SW 1271 (cell line): ENCODE results near the gene ZNF592.

Experiments used
- DNase-seq, 2 experiments: peaks; one replicate each; lab custom pipeline; 2025; lab: John Stamatoyannopoulos, UW

Gene ZNF592

DNA sequence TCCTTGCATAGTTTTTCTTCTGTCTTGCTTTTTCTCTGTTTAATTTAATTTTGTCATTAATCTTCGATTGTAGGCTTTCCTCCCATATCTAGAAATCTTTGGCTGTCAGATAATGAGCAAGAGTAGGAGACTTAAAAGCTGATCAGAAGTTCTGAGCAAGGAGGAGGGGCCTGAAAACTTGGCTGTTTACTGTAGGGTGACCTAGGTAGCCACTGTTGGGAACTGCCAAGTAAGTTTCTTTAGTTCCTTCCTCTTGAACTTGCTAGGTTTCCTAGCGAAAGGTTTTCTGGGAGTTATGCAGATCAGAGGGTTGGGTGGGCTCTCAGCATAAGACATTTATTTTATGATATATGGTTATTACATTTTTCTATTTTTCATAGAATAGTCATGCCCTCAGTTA lies 83.2 kb downstream of the ZNF592 start:
- no peak for DNase-seq

DNA sequence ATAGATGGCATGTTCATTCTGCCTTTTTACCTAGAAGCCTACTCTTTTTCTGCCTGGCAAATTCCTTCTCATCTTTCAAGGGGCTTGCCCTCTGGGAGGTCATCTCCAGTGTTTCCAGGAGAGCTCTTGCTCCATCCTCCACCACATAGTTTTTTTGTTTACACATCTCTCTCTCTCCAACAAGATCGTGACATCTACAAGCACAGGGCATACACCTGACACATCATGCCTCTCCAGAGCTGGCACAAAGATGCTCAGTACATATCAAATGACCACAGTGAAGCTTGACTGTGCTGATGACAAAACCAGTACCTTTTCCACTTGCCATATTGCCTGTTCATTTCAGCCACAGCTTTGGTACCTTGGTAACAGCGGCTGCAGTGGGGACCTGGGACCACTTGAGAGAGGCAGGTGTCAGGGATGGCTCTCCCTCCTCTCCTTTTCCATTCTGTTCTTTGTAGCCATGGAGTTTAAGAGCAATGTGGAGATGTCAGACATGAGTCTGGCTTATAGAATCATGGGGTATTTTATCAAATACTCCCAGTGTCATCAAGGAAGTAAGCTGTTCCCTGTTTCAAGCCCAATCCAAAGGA lies 84.2 kb downstream of the ZNF592 start:
- DNase-seq: no peak

DNA sequence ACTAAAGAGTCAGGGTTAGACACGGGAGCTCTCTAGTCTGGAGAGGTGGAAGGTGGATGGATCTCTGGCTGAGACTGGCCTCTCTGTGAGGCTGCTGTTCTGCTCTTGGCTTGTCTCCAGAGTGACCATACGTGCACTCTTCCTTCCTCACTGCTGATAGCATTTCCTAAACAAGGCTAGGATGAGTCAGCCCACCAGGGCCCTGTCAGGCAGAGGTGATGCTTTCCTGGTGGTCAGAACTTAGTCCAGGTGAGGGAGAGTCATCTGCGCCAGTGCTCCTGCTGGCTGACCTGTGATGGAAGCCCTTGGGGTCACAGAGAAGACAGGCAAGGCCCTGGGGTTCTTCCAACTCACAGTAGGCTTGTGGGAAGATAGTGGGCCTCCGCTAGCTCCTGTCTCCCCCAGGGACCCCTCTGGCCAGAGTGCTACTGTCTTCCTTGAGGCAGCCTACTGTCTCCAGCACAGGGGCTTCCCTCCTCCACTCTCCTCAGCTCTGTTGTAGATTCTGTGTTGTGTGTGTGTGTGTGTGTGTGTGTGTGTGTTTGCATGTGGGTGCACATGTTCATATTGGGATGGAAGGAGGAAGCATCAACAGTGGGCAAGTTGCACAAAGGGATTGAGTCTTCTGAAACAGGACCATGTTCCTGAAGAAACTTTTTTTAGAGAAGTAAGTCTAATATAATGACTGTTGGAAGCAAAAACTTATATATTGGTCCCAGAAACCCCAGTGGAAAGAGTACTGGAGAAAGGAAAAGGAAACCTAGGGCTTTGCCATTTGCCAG lies 85.2 kb downstream of the ZNF592 start:
- no peak for DNase-seq

DNA sequence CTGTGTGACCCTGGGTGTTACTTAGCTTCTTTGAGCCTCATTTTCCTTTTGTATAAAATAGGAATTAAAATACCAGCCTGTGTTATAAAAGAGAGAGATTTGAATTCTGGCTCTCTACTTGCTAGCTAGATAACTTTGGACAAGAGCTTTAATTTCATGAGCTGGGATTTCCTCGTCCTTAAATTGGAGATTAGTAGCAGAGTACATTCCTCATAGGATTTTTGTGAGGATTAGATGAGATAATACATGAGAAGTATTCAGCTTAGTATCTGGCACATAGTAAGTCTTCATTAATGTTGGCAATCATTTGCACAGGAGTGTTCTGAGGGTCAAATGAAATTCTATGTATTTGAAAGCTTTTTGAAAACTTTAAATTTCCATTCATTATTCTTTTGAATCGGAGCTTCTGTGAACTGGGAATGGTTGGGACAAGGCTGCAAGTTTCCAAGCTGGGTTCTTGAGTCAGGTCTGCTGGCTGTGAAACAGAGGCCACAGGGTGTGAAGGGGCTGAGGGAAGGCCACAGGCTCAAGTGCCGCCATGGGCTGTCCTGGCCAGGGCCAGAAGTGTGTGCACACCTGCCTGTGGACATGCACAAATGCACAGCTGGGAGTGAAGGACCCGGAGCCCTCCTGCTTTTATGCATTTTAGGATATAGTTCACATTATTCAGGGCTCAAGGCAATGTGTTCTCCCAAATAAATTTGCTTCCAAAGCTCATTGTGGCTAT lies 86.0 kb downstream of the ZNF592 start:
- DNase-seq: no peak

DNA sequence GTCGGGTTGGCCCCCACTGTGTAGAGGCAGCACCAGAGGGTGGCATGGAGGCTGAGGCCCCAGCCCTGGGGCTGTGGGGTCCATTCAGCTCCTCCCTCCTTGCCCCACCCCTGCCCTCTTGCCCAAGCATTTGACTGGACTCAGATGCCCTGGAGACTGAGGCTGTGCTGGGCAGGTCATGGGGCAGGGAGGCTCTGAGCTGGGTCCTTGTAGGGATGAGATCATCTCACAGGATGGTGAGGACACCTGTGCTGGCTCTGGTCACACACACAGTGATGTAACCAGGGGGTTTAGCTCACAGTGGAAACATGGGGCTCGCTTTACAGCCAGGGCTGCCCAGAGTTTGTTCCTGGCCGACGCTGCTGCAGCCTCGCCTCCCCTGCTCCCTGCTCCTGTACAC lies 86.6 kb downstream of the ZNF592 start:
- DNase-seq: no peak

DNA sequence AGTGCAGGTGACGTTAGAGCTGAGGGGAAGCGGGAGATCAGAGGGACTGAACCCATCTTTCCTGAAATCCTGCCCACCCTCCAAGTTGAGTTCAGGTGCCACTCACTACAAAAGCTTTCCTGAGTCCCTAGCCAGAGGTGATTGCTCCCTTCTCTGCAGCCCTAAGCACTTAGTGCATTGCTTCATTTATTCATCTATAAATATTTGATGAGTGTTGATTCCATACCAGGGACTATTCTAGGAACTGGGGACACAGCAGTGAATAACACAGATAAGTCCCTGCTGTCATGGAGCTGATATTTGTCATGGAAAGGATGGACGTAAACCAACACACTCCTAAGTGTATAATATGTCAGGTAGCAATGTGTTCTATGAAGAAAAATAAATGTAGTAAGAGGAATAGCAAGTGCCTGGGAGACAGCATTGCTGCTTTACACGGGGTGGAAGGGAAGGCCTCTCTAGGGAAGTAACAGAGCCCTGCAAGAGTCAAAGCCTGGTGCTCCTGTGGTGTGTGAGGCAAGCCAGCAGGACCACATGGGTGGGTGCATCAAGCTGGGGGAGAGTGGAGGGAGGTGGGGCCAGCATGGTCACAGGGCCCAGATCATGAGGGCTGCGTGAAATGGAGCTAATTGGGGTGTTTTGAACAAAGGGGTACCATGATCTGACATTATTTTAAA lies 87.4 kb downstream of the ZNF592 start:
- no peak for DNase-seq

DNA sequence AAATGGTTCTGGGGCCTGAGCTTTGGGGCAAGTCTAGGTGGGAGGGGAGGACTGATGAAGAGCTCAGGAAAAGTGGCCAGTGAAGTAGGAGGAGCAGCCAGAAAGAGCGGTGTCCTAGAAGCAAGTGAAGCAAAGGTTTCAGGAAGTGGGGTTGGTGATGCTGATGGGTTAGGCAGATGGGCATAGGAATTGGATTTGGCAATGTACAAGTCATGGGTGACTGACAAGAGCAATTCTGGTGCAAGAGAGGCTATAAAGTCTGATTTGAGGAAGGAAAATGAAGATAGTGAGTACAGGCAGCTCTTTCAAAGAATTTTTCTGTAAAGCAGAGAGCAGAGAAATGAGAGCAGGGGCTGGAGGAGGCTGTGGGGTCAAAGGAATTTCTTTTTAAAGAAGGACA lies 88.5 kb downstream of the ZNF592 start:
- no peak for DNase-seq

DNA sequence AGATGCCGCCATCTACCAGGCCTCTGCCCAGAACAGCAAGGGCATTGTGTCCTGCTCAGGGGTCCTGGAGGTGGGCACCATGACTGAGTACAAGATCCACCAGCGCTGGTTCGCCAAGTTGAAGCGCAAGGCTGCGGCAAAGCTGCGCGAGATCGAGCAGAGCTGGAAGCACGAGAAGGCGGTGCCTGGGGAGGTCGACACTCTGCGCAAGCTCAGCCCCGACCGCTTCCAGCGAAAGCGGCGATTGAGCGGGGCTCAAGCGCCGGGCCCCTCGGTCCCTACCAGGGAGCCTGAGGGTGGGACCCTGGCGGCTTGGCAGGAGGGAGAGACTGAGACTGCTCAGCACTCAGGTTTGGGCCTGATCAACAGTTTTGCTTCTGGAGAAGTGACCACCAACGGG lies 91.3 kb downstream of the ZNF592 start:
- DNase-seq: no peak

DNA sequence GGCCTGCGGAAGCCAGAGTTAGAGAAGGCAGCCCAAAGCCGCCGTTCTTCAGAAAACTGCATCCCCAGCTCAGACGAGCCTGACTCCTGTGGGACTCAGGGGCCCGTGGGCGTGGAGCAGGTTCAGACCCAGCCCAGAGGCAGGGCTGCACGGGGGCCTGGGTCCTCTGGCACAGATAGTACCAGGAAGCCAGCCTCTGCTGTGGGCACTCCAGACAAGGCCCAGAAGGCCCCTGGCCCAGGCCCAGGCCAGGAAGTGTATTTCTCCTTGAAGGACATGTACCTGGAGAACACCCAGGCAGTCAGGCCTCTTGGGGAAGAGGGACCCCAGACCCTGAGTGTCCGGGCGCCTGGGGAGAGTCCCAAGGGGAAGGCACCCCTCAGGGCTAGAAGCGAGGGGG lies 91.9 kb downstream of the ZNF592 start:
- no peak for DNase-seq

DNA sequence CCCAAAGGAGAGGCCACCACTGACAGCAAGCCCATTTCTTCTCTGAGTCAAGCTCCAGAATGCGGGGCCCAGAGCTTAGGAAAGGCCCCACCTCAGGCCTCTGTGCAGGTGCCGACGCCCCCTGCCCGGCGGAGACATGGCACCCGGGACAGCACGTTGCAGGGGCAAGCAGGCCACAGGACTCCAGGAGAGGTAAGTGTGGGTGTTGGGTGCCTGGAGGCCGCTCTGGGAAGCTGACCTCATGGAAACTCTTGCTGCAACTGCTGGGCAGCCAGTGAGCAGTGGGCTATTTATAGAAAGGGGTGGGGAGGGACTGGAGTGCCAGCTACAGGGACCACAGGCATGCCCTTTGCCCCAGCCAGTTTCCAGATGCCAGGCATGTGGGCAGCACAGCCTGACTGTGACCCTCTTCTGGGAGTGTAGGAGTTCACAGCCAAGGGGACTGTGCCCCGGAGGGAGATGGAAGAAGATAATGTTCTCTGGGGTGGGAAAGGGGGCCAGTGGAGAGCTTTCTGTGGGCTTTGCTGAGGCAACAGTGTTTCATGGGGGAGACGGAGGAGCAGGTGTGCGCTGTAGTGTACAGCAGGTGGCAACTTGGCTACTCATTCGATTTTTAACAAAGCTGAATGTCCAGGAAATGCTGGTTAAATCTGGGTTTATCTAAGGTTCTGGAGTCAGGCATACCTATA lies 92.5 kb downstream of the ZNF592 start:
- no peak for DNase-seq

DNA sequence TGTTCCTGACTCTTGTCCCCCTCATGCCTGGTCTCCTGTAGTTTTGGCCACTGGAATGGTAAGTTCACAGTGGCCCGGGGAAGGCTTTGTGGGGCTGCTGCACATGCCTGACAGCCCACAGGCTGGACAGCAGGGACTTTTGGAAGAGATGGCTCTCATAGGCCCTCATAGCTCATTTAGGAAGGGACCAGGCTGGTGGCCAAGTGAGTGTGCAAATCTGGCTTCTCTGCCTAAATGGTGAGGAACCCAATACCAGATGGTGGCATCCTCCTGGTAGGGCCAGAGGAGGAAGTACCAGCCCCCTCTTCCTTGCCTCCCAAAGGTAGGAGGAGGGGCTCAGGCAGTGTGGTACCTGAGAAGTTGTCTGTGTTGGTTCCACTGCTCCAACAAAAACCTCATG lies 94.4 kb downstream of the ZNF592 start:
- no peak for DNase-seq

DNA sequence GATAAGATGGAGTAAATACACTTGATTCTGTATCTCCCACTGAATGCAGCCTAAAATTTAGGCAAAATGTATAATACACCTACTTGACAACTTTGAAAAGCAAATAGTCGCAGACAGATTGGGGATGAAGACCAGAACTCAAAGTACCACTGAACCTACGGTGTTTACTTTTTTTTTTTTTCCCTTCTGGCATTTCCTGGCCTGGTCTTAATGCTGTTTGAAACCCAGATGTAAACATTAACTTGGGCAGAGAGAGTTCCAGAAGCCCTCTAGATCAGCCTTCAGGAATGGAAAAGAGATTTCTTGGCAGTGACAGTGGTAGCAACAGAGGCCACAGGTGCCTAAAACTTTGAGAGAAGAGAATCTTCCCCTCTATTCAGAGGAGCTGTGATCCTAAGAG lies 96.6 kb downstream of the ZNF592 start:
- no peak for DNase-seq

DNA sequence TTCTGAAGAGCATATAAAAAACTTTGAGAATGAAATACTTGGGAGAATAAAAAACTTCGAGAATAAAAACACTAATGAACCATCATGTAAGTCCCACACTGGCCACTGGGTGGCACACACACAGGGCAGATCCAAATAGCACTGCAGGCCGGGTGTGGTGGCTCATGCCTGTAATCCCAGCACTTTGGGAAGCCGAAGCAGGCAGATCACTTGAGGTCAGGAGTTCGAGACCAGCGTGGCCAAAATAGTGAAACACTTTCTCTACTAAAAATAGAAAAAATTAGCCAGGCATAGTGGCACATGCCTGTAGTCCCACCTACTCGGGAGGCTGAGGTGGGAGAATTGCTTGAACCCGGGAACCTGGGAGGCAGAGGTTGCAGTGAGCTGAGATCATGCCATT lies 97.2 kb downstream of the ZNF592 start:
- DNase-seq: peak in 1 of 2 experiments; percentile 67

DNA sequence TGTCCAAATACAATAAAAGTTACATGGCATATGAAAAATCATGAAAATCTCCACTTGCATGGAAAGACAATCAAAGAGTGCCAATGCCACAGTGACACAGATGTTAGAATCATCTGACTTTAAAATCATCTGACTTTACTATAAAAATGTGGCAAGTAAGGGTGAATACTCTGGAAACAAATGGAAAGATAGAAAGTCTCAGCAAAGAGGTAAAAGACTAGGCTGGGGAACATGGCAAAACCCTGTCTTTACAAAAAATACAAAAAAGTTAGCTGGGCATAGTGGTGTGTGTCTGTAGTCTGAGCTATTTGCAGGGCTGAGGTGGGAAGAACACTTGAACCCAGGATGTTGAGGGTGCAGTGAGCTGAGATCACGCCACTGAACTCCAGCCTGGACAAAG lies 97.9 kb downstream of the ZNF592 start:
- DNase-seq: no peak

DNA sequence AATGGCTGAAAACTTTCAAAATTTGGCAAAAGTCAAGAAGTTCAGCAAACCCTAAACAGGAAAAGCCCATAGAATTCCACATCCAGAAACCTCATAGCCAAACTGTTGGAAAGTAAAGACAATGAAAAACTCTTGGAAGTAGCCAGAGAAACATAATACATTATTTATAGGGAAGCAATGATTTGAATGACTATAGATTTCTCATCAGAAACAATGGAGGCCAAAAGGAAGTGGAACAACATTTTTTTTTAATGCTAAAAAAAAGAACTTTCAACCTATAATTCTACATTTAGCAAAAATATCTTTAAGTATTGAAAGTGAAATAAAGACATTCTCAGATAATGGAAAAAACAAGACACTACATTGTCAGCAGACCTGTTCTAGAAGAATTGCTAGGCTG lies 99.0 kb downstream of the ZNF592 start:
- no peak for DNase-seq

DNA sequence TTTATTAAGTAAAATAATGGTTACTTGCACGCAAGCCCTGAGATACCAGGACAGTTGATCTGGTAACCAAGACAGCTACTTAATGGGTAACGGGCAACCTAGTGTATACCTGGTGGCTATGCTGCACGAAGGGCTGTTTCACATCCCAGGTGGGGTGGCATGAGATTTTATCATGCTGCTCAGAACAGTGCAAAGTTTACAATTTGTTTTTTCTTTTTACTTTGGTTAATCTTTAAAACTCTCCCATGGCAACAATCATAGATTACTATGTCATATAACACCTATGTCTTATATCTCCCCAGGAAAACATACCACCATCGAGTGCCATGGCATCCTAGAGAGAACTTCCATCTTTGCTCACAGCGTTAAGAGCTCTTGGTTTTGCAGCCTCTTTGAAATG lies 103.8 kb downstream of the ZNF592 start:
- no peak for DNase-seq

DNA sequence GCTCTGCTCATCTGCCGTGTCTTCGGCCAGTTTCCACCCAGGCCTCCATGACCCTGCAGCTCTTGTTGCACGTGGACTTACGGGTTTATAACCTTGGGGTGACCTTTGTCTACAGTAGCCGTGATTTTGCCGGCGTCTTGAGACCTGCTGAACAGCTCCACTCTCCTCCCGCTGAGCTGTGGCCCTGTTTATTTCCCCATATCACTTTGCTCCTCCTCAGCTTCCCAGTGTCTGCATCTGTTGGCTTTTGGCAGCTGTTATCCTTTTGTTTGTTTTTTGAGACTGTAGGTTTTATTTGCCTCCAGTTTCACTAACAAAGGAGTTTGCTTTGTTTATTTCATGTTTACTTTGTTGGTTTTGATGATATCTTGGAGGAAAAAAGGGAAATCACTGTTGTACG lies 106.7 kb downstream of the ZNF592 start:
- no peak for DNase-seq

DNA sequence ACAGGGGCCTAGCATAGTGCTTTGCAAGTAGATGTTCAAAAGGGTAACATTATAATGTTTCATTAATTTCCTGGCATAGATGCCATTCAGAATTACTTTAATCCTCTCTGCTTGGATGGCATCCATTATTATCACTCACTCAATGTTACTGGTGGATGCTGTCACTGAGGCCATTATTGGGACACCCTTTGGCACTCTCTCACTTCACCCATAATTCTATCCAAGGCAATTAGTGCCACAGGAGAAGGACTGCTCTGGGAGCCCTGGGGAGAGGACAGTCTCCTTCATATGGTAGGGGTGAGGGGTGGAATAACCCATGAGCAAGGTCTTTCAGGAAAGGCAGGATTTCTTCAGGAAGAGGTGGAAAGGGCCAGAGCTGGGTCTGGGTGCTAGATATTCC lies 107.4 kb downstream of the ZNF592 start:
- DNase-seq: no peak
